Skeletal muscle tissue (tissue), 4 donors: ENCODE results near the gene MYH16. TPM values are rescaled to one million over a fixed set of nuclear protein-coding genes. Genes with fewer than 3 reads are reported as not detected.
A peak's percentile ranks its signal among the peaks of the same experiment; 100 is the strongest.
"Not testable (repeated sequence)": the region's sequence is repeated elsewhere in the genome, so short reads cannot be mapped to it uniquely, and the experiment has no call there.

Source experiments
- H3K27ac ChIP-seq: one replicate; pipeline ENCODE4 v1.7.0; 2013; ENCODE audit warnings: mild to moderate bottlenecking, low read depth, low read length, inconsistent platforms
- H3K27me3 ChIP-seq, 3 donors: one replicate each; pipeline ENCODE4 v1.7.0; 2013; ENCODE audit warnings: low read length in 3 of 3; ENCODE audit not compliant: control insufficient read depth in 3 of 3, insufficient read depth in 3 of 3
- H3K36me3 ChIP-seq, 3 donors: one replicate each; pipeline ENCODE4 v1.7.0; 2013; ENCODE audit warnings: low read length in 3 of 3; ENCODE audit not compliant: control insufficient read depth in 3 of 3, insufficient read depth in 3 of 3
- H3K4me1 ChIP-seq, 3 donors: one replicate each; pipeline ENCODE4 v1.7.0; 2013; ENCODE audit warnings: low read length in 3 of 3, mild to moderate bottlenecking in 3 of 3; ENCODE audit not compliant: control insufficient read depth in 3 of 3, insufficient read depth in 3 of 3
- H3K4me3 ChIP-seq, 3 donors: one replicate each; pipeline ENCODE4 v1.7.0; 2013; ENCODE audit warnings: low read length in 3 of 3
- H3K9ac ChIP-seq, 3 donors: one replicate each; pipeline ENCODE4 v1.7.0; 2013; ENCODE audit warnings: low read length in 3 of 3, mild to moderate bottlenecking in 3 of 3, moderate library complexity in 2 of 3, low read depth in 1 of 3
- H3K9me3 ChIP-seq, 3 donors: one replicate each; pipeline ENCODE4 v1.7.0; 2013; ENCODE audit warnings: low read length in 3 of 3; ENCODE audit not compliant: control insufficient read depth in 3 of 3
- total RNA-seq: library from RNA; depleted of rRNA; stranded (reverse); fragments of >200 nt; gene quantifications from one replicate; pipeline ENCODE4 v1.2.3, GENCODE V29; 2014
- donor health status: Osteomylitis.

Gene MYH16
- total RNA-seq, 1 donor from 2014 or later: not detected

GRCh38 chr7:99312316-99313203 is 39.9 kb downstream of the MYH16 start:
- peak overlapping the region in 1 of 3 donors; percentile 25 for H3K9ac ChIP-seq
- peaks cover 0 to 4% (median 0%) of the 10 kb centered on the region in 3 donors for H3K9me3 ChIP-seq
- H3K4me3 ChIP-seq: no peak overlapping the region
- H3K36me3 ChIP-seq: no peaks in the 10 kb centered on the region
- H3K4me1 ChIP-seq: peaks cover 0 to 7% (median 4%) of the 10 kb centered on the region in 3 donors
- H3K27me3 ChIP-seq: no peaks in the 10 kb centered on the region
- no peak overlapping the region for H3K27ac ChIP-seq

- no peaks in the 10 kb centered on the region for H3K36me3 ChIP-seq
- no peak overlapping the region for H3K27ac ChIP-seq
- peak overlapping the region in 1 of 3 donors; percentile 5 for H3K9ac ChIP-seq
- H3K4me1 ChIP-seq: peaks cover 0 to 7% (median 4%) of the 10 kb centered on the region in 3 donors
- no peak overlapping the region for H3K4me3 ChIP-seq
- peaks cover 0 to 4% (median 0%) of the 10 kb centered on the region in 3 donors for H3K9me3 ChIP-seq
- H3K27me3 ChIP-seq: no peaks in the 10 kb centered on the region
Measured at GRCh38 chr7:99313204-99313573, 40.5 kb downstream of the MYH16 start.

GRCh38 chr7:99314504-99314903 is 41.9 kb downstream of the MYH16 start:
- Histone ChIP-seq H3K4me1 (peaks cover 0 to 7% (median 4%) of the 10 kb centered on the region in 3 donors), H3K27me3 (no peaks in the 10 kb centered on the region), H3K36me3 (no peaks in the 10 kb centered on the region), H3K27ac (no peak overlapping the region), H3K9me3 (peaks cover 0 to 2% (median 0%) of the 10 kb centered on the region in 3 donors), H3K9ac (no peak overlapping the region), H3K4me3 (no peak overlapping the region)

GRCh38 chr7:99320371-99320770 is 47.7 kb downstream of the MYH16 start:
- no peaks in the 10 kb centered on the region for H3K9me3 ChIP-seq
- no peaks in the 10 kb centered on the region for H3K27me3 ChIP-seq
- H3K9ac ChIP-seq: no peak overlapping the region
- H3K27ac ChIP-seq: no peak overlapping the region
- H3K4me3 ChIP-seq: no peak overlapping the region
- H3K36me3 ChIP-seq: no peaks in the 10 kb centered on the region
- peaks cover 2 to 10% (median 7%) of the 10 kb centered on the region in 3 donors for H3K4me1 ChIP-seq

- not testable (repeated sequence) for H3K4me3 ChIP-seq, H3K9ac ChIP-seq, H3K27ac ChIP-seq, H3K9me3 ChIP-seq, H3K36me3 ChIP-seq, H3K27me3 ChIP-seq
- H3K4me1 ChIP-seq: peaks cover 13 to 28% (median 22%) of the 10 kb centered on the region in 3 donors
Measured at GRCh38 chr7:99322659-99323058, 50.0 kb downstream of the MYH16 start.

GRCh38 chr7:99324559-99324958 is 51.9 kb downstream of the MYH16 start:
- no peaks in the 10 kb centered on the region for H3K9me3 ChIP-seq
- no peak overlapping the region for H3K27ac ChIP-seq
- peaks cover 19 to 40% (median 29%) of the 10 kb centered on the region in 3 donors for H3K4me1 ChIP-seq
- H3K27me3 ChIP-seq: no peaks in the 10 kb centered on the region
- peak overlapping the region in 2 of 3 donors; percentile 83 to 100 for H3K4me3 ChIP-seq
- peaks cover 0 to 4% (median 3%) of the 10 kb centered on the region in 3 donors for H3K36me3 ChIP-seq
- peak overlapping the region in 1 of 3 donors; percentile 90 for H3K9ac ChIP-seq

- H3K27me3 ChIP-seq: no peaks in the 10 kb centered on the region
- H3K36me3 ChIP-seq: peaks cover 0 to 4% (median 3%) of the 10 kb centered on the region in 3 donors
- peaks cover 21 to 42% (median 30%) of the 10 kb centered on the region in 3 donors for H3K4me1 ChIP-seq
- H3K9ac ChIP-seq: peak overlapping the region; percentile 90 to 99 (median 98)
- H3K4me3 ChIP-seq: peak overlapping the region; percentile 83 to 100 (median 99)
- H3K9me3 ChIP-seq: no peaks in the 10 kb centered on the region
- peak overlapping the region; percentile 82 for H3K27ac ChIP-seq
Measured at GRCh38 chr7:99325001-99325493, 52.4 kb downstream of the MYH16 start.

GRCh38 chr7:99325592-99326407 is 53.2 kb downstream of the MYH16 start, which contains the start of gene ARPC1A:
TSS of gene ARPC1A (plus strand) at chr7:99325898. CDS start at chr7:99333354, 7,456 bp downstream.
- H3K27me3 ChIP-seq: no peaks in the 10 kb centered on the region
- peak within 1 kb of the TSS; percentile 90 to 99 (median 98) for H3K9ac ChIP-seq
- peak within 1 kb of the TSS; percentile 82 for H3K27ac ChIP-seq
- peak within 1 kb of the TSS; percentile 83 to 100 (median 99) for H3K4me3 ChIP-seq
- H3K36me3 ChIP-seq: peaks cover 0 to 4% (median 3%) of the 10 kb centered on the region in 3 donors
- no peaks in the 10 kb centered on the region for H3K9me3 ChIP-seq
- H3K4me1 ChIP-seq: peaks cover 24 to 45% (median 35%) of the 10 kb centered on the region in 3 donors

GRCh38 chr7:99326408-99326782 is 53.8 kb downstream of the MYH16 start:
- peak overlapping the region; percentile 82 for H3K27ac ChIP-seq
- H3K4me1 ChIP-seq: peaks cover 24 to 45% (median 35%) of the 10 kb centered on the region in 3 donors
- H3K9ac ChIP-seq: peak overlapping the region; percentile 90 to 99 (median 98)
- H3K4me3 ChIP-seq: peak overlapping the region; percentile 83 to 100 (median 99)
- no peaks in the 10 kb centered on the region for H3K9me3 ChIP-seq
- peaks cover 0 to 4% (median 3%) of the 10 kb centered on the region in 3 donors for H3K36me3 ChIP-seq
- no peaks in the 10 kb centered on the region for H3K27me3 ChIP-seq
